Loucy (cell line): ENCODE results near the gene TTC27.

ENCODE experiments used
- H2AFZ ChIP-seq: fragments of 200-600 bp; sonication (generic); 2 replicates; pipeline ENCODE4 v1.6.0; 2016; ENCODE audit warnings: antibody characterized with exemption, mild to moderate bottlenecking, low read length, moderate library complexity
- H3F3A ChIP-seq: fragments of 200-600 bp; 2 replicates; pipeline ENCODE4 v1.6.0; 2016; ENCODE audit warnings: antibody characterized with exemption, low read depth, mild to moderate bottlenecking
- H3K27me3 ChIP-seq: fragments of 200-600 bp; sonication (generic); 2 replicates; pipeline ENCODE4 v1.6.1; 2014; ENCODE audit warnings: low read length, mild to moderate bottlenecking; ENCODE audit not compliant: insufficient read depth, poor library complexity, severe bottlenecking
- H3K36me3 ChIP-seq: fragments of 200-600 bp; sonication (generic); 2 replicates; pipeline ENCODE4 v1.6.1; 2016; ENCODE audit warnings: low read length; ENCODE audit not compliant: insufficient read depth
- H3K4me1 ChIP-seq: fragments of 200-600 bp; sonication (generic); 2 replicates; pipeline ENCODE4 v1.5.1; 2014; ENCODE audit warnings: low read length, mild to moderate bottlenecking; ENCODE audit not compliant: insufficient read depth, poor library complexity, severe bottlenecking
- H3K4me2 ChIP-seq: fragments of 200-600 bp; sonication (generic); 2 replicates; pipeline ENCODE4 v1.6.0; 2014; ENCODE audit warnings: antibody characterized with exemption, low read length, low read depth, mild to moderate bottlenecking; ENCODE audit not compliant: poor library complexity, severe bottlenecking
- H3K4me3 ChIP-seq: fragments of 200-600 bp; sonication (generic); 2 replicates; pipeline ENCODE4 v1.5.1; 2014; ENCODE audit warnings: low read length, mild to moderate bottlenecking, mixed read lengths; ENCODE audit not compliant: poor library complexity, severe bottlenecking
- H3K79me2 ChIP-seq: fragments of 200-600 bp; sonication (generic); 2 replicates; pipeline ENCODE4 v1.6.1; 2014; ENCODE audit warnings: low read length; ENCODE audit not compliant: insufficient read depth
- H3K9ac ChIP-seq: fragments of 200-600 bp; sonication (generic); 2 replicates; pipeline ENCODE4 v1.6.0; 2014; ENCODE audit warnings: mild to moderate bottlenecking, low read depth, low read length, moderate library complexity; ENCODE audit not compliant: poor library complexity, severe bottlenecking
- H3K9me2 ChIP-seq: fragments of 200-600 bp; sonication (generic); replicated peaks from 2 replicates; pipeline ENCODE4 v1.6.1; 2016; ENCODE audit warnings: low read depth, low read length, mixed read lengths
- H3K9me3 ChIP-seq: fragments of 200-600 bp; sonication (generic); 2 replicates; pipeline ENCODE4 v1.6.1; 2014; ENCODE audit warnings: mild to moderate bottlenecking, antibody characterized with exemption, low read length, low read depth; ENCODE audit not compliant: insufficient read depth
- H4K20me1 ChIP-seq: fragments of 200-600 bp; sonication (generic); 2 replicates; pipeline ENCODE4 v1.6.0; 2014; ENCODE audit warnings: antibody characterized with exemption, low read length, mild to moderate bottlenecking; ENCODE audit not compliant: insufficient read depth, poor library complexity, severe bottlenecking
- CTCF ChIP-seq: fragments of 200-600 bp; sonication (generic); conservative IDR thresholded peaks from 2 replicates; pipeline ENCODE4 v1.5.1; 2014; ENCODE audit warnings: mild to moderate bottlenecking, antibody characterized with exemption, low read length
- EZH2phosphoT487 ChIP-seq: fragments of 200-600 bp; IDR thresholded peaks from 2 replicates; pipeline ENCODE4 v1.6.1; 2018; ENCODE audit warnings: antibody characterized with exemption, mild to moderate bottlenecking, moderate library complexity, borderline replicate concordance

Gene TTC27

GRCh38 chr2:32847734-32848133, 219.9 kb downstream of the TTC27 start:
- no peak overlapping the region for H3K9ac ChIP-seq
- no peaks in the 10 kb centered on the region for H3K36me3 ChIP-seq
- H3K9me3 ChIP-seq = peaks cover 10% of the 10 kb centered on the region; the same call in 1 of the 2 replicates
- no peaks in the 10 kb centered on the region for H3K27me3 ChIP-seq
- TF ChIP-seq CTCF (no peak), EZH2phosphoT487 (no peak)
- H3F3A ChIP-seq = no peaks in the 10 kb centered on the region
- no peaks in the 10 kb centered on the region for H3K79me2 ChIP-seq
- H3K4me2 ChIP-seq = no peak overlapping the region
- H3K4me1 ChIP-seq = peaks cover 5% of the 10 kb centered on the region
- no peak overlapping the region for H3K4me3 ChIP-seq
- no peaks in the 10 kb centered on the region for H4K20me1 ChIP-seq
- no peak overlapping the region for H2AFZ ChIP-seq
- H3K9me2 ChIP-seq = no peaks in the 10 kb centered on the region

- no peak for TF ChIP-seq CTCF
- no peak for TF ChIP-seq EZH2phosphoT487
- H3K4me1 ChIP-seq = peaks cover 5% of the 10 kb centered on the region
- no peak overlapping the region for H3K4me2 ChIP-seq
- H3K9me2 ChIP-seq = no peaks in the 10 kb centered on the region
- H3K79me2 ChIP-seq = no peaks in the 10 kb centered on the region
- no peak overlapping the region for H3K9ac ChIP-seq
- peaks cover 6% of the 10 kb centered on the region; the same call in 1 of the 2 replicates for H3K9me3 ChIP-seq
- H2AFZ ChIP-seq = no peak overlapping the region
- H3K36me3 ChIP-seq = no peaks in the 10 kb centered on the region
- H3K4me3 ChIP-seq = no peak overlapping the region
- no peaks in the 10 kb centered on the region for H3K27me3 ChIP-seq
- no peaks in the 10 kb centered on the region for H4K20me1 ChIP-seq
- H3F3A ChIP-seq = no peaks in the 10 kb centered on the region
These were observed 221.8 kb downstream of the TTC27 start for GRCh38 chr2:32849456-32850194.

GRCh38 chr2:32851777-32852439, 224.1 kb downstream of the TTC27 start:
- no peak overlapping the region for H3K4me3 ChIP-seq
- TF ChIP-seq CTCF = no peak
- no peaks in the 10 kb centered on the region for H3F3A ChIP-seq
- H2AFZ ChIP-seq = no peak overlapping the region
- no peaks in the 10 kb centered on the region for H3K9me2 ChIP-seq
- no peaks in the 10 kb centered on the region for H3K79me2 ChIP-seq
- H3K4me2 ChIP-seq = no peak overlapping the region
- peaks cover 8% of the 10 kb centered on the region for H3K4me1 ChIP-seq
- no peaks in the 10 kb centered on the region for H4K20me1 ChIP-seq
- H3K27me3 ChIP-seq = no peaks in the 10 kb centered on the region
- no peaks in the 10 kb centered on the region for H3K9me3 ChIP-seq
- H3K36me3 ChIP-seq = no peaks in the 10 kb centered on the region
- no peak overlapping the region for H3K9ac ChIP-seq
